DMS153 treated with DMSO at 0.1 percent for 48 hours (cell line): Measurements from ENCODE around the gene DCUN1D3.
"Not testable (repeated sequence)": the region's sequence is repeated elsewhere in the genome, so short reads cannot be mapped to it uniquely, and the experiment has no call there.

ENCODE experiments used
- DNase-seq: peaks from one replicate; lab custom pipeline; 2025; ENCODE audit not compliant: unreplicated experiment; lab: John Stamatoyannopoulos, UW

DCUN1D3 gene

DNA sequence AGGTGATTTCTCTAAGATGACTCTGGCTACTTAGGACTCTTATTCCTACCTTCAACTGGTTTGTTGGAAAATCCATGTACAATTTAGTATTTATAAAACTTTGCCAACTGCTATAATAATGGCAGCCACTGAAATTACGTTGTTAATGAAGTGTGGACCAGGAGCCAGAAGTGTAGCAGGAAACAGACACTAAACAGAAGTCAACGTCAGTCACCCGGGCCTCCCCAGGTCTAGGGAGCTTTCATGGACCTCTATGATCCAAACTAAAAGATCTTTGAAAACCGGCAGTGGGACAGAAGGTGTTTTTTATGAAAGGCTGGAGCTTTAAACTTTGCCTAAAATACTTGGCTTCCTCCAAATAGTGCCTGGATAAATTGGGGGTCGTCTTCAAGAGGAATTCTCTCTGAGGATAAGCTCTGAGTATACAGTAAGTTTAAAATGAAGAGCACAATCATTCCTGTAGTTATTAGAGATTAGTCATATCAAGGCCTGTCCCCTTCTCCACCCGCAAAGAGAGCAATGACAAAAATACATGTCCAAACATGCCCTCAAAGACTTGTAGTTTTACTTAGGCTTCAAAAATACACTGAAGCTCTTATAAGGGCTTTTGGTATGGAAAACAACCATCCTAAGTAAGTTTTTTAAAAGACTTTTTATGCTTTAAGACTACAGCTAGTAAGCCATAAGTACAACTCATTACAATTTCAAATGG lies 34.6 kb downstream of the DCUN1D3 start:
- DNase-seq: no peak

DNA sequence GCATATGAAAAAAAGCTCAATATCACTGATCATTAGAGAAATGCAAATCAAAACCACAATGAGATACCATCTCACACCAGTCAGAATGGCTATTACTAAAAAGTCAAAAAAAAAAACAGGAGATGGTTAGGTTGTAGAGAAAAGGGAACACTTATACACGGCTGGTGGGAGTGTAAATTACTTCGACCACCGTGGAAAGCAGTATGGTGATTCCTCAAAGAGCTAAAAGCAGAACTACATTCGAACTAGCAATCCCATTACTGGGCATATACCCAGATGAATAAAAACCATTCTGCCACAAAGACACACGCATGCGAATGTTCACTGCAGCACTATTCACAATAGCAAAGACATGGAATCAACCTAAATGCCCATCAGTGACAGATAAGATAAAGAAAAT lies 35.8 kb downstream of the DCUN1D3 start:
- DNase-seq: not testable (repeated sequence)

DNA sequence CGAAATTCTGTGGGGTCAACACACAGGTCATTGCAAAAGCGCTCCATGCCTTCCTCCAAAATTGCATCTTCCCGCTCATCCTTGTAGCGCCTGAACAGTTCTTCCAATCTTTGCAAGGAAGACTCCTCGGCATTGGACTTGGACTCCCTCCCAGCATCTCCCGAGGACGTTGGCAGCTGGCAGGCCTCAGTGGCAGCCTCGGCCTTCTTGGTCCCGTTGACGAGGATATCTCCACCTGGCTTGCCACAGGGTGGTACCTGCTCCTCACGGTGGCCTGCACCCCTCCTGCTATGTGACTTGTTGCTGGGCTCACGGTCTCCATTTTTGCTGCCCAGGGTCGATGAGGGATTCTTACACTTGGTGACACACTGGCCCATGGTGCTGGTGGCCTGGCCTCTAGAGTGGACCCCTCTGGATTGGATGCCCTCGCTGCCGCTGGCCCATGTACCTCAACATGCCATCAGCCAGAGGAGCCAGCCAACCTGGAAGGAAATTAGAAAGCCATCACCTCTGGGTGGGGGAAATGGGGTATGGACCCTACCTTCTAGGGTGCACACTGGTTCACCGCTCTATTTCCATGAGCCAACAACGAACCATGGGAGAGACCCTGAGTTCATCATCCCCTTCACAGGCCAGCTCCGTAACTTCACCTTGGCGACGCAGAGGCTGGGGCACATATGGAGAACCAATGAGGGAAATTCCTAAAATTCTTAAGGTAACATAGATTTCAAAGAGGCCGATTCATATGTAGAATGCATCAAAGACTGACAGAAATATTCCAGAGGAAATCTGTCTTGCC lies 37.8 kb downstream of the DCUN1D3 start:
- DNase-seq: no peak

DNA sequence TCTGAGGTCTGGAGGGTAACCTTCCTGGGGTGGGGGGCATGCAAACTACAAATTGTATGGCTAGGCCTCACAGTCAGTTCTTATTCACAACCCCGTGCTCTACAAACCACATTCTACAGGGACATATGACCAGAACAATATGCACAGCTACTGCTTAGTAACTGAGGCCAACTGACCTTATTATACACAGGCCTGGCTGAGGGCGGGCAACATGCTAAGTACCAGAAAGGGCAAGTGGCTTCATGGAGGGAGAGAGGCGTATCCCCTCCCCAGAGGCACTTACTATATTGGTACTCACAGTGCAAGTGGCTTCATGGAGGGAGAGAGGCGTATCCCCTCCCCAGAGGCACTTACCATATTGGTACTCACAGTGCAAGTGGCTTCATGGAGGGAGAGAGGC lies 39.2 kb downstream of the DCUN1D3 start:
- not testable (repeated sequence) for DNase-seq

DNA sequence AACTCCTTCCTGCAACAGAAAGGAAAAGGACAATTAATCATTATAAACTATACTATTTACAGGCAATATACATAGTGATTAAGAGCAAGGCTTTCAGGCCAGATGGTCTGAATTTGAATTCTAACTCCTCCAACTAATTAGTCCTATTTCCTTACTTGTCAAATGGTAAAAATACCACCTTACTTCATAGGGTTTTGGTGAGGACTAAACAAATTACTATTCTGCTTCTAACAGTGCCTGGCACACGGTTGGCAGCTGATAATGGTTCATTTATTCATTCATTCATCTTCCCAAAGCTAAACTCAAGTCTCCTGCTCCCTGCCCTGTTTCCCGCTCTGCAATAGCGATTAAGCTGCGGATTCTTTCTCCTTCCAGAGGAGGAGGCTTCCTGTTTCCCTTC lies 39.8 kb downstream of the DCUN1D3 start:
- DNase-seq: no peak

DNA sequence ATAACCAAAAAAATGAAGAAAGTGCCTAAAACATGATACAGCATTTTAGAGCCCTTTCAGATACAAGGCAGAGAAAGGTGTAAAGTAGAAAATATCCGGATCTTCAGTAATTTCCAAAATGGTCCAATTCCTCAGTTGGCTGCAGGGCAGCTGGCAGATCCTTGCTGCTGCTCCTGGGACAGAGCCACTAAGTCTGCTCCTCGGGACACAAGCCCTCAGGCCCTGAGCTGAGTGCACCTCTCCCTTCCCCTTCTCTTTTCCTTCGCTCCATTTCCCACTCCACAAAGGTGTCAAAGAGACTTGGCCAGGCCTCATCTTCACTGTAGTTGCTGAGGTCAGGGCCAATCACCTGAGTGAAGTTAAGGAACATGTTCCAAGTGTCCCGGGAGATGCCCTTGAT lies 40.5 kb downstream of the DCUN1D3 start:
- no peak for DNase-seq

DNA sequence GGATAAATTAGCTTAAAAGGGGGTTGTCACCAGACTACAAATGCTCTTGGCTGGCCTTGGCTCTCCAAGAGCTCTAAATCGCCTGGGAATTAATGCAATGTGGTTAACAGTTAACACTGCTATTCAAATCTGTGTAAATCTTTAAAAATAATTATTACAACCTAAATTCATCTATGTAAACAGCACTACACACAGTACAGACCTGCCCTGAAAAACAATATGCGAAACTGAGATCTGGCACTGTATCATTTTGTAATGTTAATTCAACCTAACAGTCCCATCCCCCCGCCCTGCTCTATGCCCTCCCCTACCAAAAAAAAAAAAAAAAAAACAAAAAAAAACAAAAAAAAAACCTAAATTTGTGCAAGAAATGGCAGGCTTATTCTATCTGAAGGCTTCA lies 40.9 kb downstream of the DCUN1D3 start:
- no peak for DNase-seq

DNA sequence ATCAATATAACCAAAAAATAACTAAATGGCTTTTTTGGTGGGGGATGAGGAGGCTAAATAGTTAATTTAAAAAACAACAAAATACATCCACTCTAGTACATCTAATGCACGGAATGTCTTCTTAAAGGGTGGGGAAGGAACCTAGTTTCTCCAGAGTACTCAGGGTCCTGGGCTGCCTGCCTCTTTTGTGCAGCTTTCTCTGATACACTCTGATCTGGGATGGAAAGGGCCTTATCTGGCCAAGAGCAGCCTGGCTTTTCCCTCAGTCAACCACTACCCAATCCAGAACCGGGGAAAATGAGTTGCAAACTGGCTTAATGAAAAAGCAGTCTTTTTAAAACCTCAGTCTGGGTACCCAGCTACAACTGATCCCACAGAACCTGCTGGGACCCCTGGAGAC lies 42.9 kb downstream of the DCUN1D3 start:
- no peak for DNase-seq

DNA sequence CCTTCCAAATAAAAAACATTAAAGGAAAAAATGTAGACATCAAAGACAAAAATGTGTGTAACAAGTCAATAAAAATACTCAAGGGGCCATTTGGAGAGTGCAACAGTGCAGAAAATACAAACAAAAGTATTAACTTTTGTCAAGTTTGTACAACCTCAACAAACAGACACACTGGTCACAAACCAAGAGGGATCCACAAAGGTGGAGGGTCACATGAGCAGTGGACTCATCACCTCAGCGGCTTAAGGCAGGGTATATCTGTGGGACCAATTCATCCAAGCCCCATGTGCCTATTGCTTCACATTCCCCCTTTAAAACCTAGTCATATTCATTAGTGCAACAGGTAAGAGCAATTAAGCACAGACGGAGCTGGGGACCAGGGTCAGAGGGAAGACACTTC lies 45.2 kb downstream of the DCUN1D3 start:
- no peak for DNase-seq

DNA sequence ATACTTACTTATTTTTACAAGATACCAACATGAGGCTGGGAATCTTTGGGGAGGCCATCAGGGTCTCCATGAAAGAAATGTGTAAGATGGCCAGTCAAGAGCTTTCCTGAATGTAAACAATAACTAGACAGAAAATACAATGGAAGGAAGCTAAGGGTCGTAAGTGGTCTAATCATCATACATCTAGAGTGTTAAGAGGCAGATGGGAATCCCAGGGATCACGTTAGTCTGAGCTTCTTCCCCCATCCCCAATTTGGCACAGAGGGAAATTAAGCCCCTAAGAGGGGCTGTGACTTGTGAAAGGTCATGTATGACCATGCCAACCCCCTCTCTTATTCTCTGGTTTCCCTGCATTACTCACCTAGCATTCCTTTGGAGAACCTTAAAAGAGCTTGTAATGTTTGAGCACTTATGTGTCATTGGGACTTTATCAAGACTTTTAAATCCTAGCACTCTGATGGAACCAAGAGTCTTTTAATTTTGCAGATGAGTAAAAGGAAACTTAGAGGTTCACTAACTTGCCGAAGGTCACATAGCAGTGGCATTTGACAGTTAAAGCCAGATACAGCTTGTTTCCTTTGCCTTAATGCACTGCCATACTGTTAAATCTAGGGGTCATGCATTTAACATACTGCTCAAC lies 46.1 kb downstream of the DCUN1D3 start:
- DNase-seq: no peak

DNA sequence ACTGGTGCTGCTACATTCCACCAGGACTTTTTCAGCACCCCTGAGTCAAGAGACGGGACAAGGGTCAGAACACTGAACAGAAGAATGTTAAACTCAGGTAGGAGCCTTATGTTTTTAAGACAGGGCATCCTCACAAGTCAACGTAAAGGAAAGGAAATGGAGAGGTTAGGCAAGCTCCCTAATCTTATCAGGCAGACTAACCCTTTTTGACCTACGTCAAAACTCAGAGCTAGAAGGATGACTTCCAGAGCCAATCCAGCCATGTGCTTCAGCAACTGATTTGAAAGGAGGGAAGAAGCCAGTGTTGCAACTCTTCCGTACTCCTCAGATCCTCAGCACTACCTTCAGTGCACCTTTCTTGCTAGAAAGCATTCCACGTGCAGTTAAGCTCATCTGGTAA lies 47.0 kb downstream of the DCUN1D3 start:
- no peak for DNase-seq

DNA sequence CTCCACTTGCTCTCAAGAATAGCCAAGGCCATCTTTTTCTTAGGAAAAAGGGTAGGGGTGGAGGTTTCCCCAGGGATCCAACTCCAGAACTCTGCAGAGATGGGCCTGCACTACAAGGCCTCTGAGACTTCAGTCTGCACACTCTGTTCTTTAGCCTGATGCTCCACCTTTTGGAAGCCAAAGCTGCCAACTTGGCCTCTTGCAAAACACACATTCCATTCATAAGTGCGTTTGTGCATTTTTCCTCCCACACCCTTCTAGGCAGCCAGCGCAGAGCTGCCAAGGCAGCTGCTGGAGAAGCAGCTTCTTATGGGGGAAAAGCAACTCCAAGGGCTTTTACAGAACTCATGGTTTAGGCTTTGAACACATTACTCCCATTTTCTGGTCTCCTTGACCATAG lies 48.6 kb downstream of the DCUN1D3 start:
- no peak for DNase-seq

DNA sequence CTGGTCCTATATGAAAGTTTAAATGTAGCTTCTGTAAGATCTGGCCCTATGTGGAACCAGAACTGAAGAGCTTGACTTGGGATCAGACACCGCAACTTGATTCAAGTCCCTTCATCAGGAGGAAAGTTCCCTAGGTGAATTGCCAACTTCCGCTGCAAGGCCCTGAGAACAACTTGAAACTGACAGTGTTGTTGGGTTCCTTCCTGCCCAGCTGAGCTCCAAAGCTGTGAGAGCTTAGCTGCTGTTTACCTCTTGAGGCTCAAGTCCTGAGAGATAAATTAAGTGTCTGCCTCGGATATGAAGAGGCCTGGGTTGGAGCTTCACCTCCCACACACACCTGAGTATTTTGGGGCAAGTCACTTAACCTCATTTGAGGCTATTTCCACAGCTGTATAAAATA lies 49.2 kb downstream of the DCUN1D3 start:
- DNase-seq: no peak

DNA sequence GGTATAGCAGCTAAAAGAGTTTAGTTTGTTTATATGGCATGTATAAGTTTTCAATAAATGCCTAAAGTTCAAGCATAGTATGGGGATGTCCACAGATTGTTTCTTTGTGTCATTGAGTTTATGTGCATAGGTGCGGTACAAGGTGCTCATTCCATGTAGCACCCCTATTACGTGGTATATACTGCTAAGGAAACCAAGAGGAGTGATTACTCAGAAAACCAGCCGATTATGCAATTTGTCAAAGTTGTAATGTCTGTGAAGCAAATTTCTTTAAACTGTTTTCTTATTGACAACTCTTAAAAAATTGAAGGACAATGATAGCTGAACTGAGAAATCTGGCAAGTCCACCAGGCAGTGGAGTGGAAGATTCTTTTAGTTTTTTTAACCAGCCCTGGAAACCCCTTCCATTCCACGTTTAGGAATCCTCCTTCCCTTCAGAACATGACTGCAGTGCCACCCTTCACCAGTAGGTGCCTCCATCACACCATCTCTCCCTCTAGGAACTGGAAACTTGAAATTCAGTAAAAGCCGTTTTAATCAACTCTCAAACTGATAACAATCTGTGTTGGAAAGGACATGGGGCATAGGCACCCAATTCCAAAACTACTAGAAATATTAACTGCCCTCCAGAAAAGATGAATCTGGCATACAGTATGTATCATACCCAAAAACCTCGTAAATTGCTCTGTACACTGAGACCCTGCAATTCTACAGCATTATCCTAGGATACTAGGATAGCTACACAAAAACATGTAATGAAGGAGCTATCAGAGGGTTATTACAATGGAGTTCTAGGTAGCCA lies 50.4 kb downstream of the DCUN1D3 start:
- DNase-seq: peak; percentile 46

DNA sequence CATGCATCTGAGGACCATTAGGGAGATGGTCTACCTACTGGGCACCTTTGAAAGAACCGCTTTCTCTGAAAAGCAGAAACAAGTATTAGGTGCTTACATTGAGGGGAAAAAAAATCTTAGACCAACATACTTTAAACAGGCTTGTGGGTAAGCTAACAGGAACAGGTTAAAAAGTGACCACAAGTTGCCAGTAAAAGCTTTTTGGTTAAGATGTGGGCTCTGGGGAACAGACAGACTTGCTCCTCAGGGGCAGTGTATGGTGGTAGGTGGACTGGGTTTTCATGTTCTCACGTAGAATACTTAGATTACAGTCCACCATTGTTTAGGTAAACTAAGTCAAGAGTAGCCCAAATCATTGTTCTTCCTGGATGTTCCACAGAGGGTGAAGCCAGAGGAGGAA lies 52.6 kb downstream of the DCUN1D3 start:
- no peak for DNase-seq

DNA sequence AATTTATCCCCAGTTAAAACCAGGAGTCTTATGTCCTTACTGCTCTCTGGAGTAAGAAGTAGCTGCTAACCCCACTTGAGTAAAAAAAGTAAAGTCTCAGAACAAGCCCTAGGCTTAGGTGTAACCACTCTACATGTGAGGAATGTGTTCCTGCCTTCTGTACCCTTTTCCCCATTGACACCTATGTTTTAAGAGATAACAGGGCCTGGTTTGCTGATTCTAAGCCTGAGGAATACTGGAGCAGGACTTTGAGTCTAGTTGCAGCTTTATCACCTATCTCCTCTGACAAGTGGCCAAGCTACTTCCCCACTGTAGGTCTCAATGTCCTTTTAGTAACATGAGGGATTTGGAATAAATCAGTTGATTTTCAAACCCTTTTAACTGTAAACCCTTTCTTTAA lies 53.6 kb downstream of the DCUN1D3 start:
- no peak for DNase-seq

DNA sequence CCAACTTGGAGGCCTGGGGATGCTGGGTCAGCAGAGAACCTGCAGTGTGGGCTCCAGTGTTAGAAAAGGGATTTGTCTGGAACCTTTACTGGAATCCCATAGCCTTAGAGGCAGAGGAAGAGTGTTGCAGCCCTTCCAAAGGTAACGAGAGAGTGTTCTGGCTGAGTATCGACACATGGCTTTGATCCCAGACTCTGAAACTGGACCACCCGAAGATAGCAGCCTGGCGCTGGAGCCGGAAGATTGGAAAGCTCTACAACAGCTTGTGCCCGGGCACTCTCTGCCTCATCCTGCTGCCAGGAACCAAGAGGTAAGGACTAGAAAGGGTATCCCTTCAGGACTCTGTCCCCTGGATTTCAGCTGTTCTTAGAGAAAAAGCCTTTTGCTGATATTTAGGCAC lies 54.1 kb downstream of the DCUN1D3 start:
- no peak for DNase-seq

DNA sequence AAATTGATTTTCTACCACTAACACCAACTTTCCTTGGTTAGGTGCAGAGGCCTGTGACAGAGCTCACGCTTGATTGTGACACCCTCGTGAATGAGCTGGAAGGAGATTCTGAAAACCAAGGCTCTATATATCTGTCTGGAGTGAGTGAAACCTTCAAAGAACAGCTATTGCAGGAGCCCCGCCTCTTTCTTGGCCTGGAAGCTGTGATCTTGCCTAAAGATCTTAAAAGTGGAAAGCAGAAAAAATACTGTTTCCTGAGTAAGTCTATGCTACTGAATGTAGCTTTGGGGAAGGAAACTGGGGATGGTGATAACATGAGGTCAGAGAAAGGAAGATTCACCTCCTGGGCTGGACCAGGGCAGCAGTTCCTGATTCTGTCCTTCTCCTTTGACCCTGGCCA lies 55.6 kb downstream of the DCUN1D3 start:
- no peak for DNase-seq

DNA sequence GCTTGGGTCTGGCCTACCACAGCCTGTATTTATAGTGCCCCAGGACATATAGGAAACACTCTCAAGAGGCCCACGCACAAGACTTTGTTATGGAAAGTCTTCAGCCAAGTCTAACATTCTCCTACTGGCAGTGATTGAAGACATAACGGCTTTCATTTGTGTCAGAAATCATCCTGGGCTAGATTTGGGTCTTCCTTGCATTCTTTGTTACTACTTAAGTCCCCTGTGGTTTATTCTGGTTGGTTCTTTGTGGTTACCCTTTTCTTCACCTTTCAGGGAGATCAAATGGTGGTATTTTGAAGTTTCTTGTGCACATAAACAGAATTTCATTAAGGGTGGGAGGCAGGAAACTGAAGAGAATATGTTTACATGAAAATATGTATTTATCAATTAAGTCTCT lies 56.1 kb downstream of the DCUN1D3 start:
- no peak for DNase-seq

DNA sequence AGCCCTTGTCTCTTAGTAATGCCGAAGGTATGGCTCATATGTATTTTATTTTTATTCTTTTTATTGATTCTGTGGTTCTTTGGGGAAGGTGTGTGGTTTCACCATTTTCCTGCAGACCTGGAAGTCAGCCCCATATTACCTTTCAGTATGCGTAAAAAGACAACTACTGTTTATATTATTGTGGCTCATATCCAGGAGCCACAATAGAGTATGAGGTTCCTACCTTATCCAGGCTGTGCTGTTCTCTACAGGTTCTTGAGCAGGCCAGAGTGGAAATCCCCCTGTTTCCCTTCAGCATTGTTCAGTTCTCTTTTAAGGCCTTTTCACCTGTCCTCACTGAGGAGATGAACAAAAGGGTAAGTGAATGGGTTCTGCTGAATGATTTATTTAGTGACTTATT lies 60.7 kb downstream of the DCUN1D3 start:
- no peak for DNase-seq

DNA sequence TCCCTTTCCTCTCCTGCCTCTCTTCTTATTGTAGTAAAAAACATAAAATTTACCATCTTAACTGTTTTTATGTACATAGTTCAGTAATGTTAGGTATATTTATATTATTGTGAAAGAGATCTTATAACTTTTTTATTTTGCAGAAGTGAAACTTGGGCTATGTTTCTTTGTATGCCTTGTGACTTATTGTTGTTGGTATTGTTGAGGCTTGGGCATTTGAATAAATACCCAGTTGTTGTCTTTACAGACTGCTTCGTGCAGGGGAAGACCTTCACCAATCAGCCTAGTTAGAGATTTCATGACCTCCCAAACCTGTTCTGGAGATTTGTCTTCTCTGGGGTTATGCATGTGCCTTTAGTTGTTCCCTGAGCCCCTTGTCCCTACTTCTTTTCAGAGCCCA lies 61.9 kb downstream of the DCUN1D3 start:
- no peak for DNase-seq
